Myocyte (in vitro differentiated cells): ENCODE data around the gene ACAA2. TPM values are rescaled to one million over a fixed set of nuclear protein-coding genes. Genes with fewer than 3 reads are reported as not detected.

Experiments
- DNase-seq: peaks from one replicate; pipeline ENCODE4 v3.0.0-alpha.2; 2012; ENCODE audit warnings: low read depth
- total RNA-seq: library from RNA; depleted of rRNA; stranded (reverse); fragments of >200 nt; gene quantifications from 2 replicates; pipeline ENCODE4 v1.2.3, GENCODE V29; 2014

ACAA2 gene
- total RNA-seq, 1 donor from 2014 or later = 121 TPM

- no peak for DNase-seq
Observed at GRCh38 chr18:49744376-49745008, 68.8 kb downstream of the ACAA2 start.

- DNase-seq = no peak
Observed at GRCh38 chr18:49743117-49743567, 70.2 kb downstream of the ACAA2 start.

- no peak for DNase-seq
Observed at GRCh38 chr18:49742316-49743116, 70.8 kb downstream of the ACAA2 start.

- DNase-seq = no peak
Observed at GRCh38 chr18:49739275-49739674, 74.1 kb downstream of the ACAA2 start.

- no peak for DNase-seq
Observed at GRCh38 chr18:49738721-49739120, 74.6 kb downstream of the ACAA2 start.

GRCh38 chr18:49734836-49735235 lies 78.5 kb downstream of the ACAA2 start:
- DNase-seq = peak; percentile 28

- DNase-seq = peak; percentile 27
Observed at GRCh38 chr18:49733896-49734585, 79.3 kb downstream of the ACAA2 start.

GRCh38 chr18:49733321-49733720 lies 80.0 kb downstream of the ACAA2 start:
- DNase-seq = no peak
